ENCODE results near the gene METTL6.
"Not testable (repeated sequence)": the region's sequence is repeated elsewhere in the genome, so short reads cannot be mapped to it uniquely, and the experiment has no call there.

GRCh38 chr3:15398731-15399133 is 28.6 kb downstream of the METTL6 start:
- not testable (repeated sequence) for TF ChIP-seq NRF1 (conservative IDR thresholded peaks at IDR 0.05; ENCODE audit: low read depth, low read length); MAX (IDR thresholded peaks at IDR 0.05; ENCODE audit: low read depth, low read length); POLR2A (IDR thresholded peaks at IDR 0.05; ENCODE audit: low read depth, low read length); TAF1 (IDR thresholded peaks at IDR 0.05; ENCODE audit: borderline replicate concordance, low read depth, low read length); SUZ12 (IDR thresholded peaks at IDR 0.05; ENCODE audit: unreplicated experiment); BCL3 (IDR thresholded peaks at IDR 0.05; ENCODE audit: borderline replicate concordance, insufficient read depth, low read depth, low read length, poor library complexity, severe bottlenecking); POLR2AphosphoS5 (IDR thresholded peaks at IDR 0.05; ENCODE audit: low read length)
- TF ChIP-seq NR2F1 (conservative IDR thresholded peaks at IDR 0.05) (peak; percentile 49), YY1 (IDR thresholded peaks at IDR 0.05; ENCODE audit: low read depth, low read length) (0 out of 2 replicates have a peak, but pooled peaks have one; percentile 21)
- TF ChIP-seq, protein P1, sequence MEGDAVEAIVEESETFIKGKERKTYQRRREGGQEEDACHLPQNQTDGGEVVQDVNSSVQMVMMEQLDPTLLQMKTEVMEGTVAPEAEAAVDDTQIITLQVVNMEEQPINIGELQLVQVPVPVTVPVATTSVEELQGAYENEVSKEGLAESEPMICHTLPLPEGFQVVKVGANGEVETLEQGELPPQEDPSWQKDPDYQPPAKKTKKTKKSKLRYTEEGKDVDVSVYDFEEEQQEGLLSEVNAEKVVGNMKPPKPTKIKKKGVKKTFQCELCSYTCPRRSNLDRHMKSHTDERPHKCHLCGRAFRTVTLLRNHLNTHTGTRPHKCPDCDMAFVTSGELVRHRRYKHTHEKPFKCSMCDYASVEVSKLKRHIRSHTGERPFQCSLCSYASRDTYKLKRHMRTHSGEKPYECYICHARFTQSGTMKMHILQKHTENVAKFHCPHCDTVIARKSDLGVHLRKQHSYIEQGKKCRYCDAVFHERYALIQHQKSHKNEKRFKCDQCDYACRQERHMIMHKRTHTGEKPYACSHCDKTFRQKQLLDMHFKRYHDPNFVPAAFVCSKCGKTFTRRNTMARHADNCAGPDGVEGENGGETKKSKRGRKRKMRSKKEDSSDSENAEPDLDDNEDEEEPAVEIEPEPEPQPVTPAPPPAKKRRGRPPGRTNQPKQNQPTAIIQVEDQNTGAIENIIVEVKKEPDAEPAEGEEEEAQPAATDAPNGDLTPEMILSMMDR (IDR thresholded peaks at IDR 0.05 in 2 of 3, conservative IDR thresholded peaks at IDR 0.05 in 1 of 3; ENCODE audit: control insufficient read depth in 2 of 3, extremely low read depth in 1 of 3, insufficient read depth in 1 of 3, low read depth in 3 of 3, low read length in 3 of 3): peak; percentile 37 to 49 (median 42); a peak in 4 of 6 replicates
- TF ChIP-seq, protein P2, sequence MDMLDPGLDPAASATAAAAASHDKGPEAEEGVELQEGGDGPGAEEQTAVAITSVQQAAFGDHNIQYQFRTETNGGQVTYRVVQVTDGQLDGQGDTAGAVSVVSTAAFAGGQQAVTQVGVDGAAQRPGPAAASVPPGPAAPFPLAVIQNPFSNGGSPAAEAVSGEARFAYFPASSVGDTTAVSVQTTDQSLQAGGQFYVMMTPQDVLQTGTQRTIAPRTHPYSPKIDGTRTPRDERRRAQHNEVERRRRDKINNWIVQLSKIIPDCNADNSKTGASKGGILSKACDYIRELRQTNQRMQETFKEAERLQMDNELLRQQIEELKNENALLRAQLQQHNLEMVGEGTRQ (IDR thresholded peaks at IDR 0.05; ENCODE audit: borderline replicate concordance, low read depth, low read length): not testable (repeated sequence)
- TF ChIP-seq, protein P3, sequence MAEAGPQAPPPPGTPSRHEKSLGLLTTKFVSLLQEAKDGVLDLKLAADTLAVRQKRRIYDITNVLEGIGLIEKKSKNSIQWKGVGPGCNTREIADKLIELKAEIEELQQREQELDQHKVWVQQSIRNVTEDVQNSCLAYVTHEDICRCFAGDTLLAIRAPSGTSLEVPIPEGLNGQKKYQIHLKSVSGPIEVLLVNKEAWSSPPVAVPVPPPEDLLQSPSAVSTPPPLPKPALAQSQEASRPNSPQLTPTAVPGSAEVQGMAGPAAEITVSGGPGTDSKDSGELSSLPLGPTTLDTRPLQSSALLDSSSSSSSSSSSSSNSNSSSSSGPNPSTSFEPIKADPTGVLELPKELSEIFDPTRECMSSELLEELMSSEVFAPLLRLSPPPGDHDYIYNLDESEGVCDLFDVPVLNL (IDR thresholded peaks at IDR 0.05; ENCODE audit: low read depth, low read length): not testable (repeated sequence)
